Astrocyte of the spinal cord (primary cell): Measurements from ENCODE around the gene KRTAP10-10.

Experiments
- DNase-seq: peaks from one replicate; pipeline ENCODE4 v3.0.0; 2011; ENCODE audit warnings: low read depth, low spot score
- H3K4me3 ChIP-seq: 2 replicates; pipeline ENCODE4 v1.5.1; 2011; ENCODE audit warnings: low read depth, mild to moderate bottlenecking, low read length, moderate library complexity
- in situ Hi-C: cut with HindIII; loops from 2 replicates; pipeline ENCODE4 v1.10.0; 2017; ENCODE audit warnings: low sequenced_read_pairs
- TF ChIP-seq, protein P1 (sequence below): IDR thresholded peaks from 2 replicates; pipeline ENCODE4 v1.5.1; 2012; ENCODE audit warnings: low read depth, mild to moderate bottlenecking, low read length, inconsistent platforms

KRTAP10-10 gene

DNA sequence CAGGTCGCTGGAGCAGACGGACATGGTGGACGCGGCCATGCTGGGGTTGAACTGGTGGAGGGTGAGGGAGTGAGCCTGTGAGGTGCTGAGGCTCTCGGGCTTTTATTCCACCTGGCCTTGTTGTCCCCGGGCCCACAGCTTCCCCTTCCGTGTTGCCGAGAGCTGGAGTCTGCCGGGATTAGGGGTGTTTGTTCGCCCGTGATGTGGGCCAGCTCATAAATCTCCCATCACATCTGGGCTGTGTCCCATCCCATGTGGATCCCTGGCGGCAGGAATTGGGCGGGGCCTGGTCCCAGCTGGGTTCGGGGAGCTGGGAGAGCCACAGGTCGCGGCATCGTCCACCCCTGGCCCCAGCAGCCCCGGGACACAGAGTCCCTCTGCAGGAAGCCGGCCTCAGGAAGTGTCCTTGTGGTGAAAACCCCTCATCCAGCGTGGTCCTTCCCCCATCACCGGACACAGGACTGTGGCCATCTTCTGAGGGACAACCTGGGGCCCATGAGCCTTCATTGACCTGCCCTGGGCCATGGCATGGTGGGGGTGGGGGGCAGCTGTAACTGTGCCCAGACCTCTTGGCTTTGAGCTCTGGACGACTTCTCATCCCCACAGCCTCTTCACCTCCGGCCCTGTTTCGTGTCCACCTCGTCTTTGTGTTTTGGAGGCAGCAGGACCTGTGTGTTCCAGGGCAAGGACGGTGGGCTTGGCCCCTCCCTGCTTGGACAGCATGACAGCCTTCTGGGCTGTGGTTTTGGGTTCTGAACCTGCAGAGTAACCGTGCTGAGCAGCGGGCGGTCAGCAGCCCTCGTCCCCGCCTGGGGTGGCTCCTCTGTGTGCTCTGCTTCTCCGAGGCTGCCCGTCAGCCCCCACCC, 44.5 kb upstream of the KRTAP10-10 start, which contains the start of gene KRTAP10-6:
Gene KRTAP10-6, minus strand, starts transcription at position 60 of the 866 bp plus-strand sequence. Its CDS starts 21 bp downstream, at position 39.
- in situ Hi-C loops: no loop called here
- TF ChIP-seq, protein P1, sequence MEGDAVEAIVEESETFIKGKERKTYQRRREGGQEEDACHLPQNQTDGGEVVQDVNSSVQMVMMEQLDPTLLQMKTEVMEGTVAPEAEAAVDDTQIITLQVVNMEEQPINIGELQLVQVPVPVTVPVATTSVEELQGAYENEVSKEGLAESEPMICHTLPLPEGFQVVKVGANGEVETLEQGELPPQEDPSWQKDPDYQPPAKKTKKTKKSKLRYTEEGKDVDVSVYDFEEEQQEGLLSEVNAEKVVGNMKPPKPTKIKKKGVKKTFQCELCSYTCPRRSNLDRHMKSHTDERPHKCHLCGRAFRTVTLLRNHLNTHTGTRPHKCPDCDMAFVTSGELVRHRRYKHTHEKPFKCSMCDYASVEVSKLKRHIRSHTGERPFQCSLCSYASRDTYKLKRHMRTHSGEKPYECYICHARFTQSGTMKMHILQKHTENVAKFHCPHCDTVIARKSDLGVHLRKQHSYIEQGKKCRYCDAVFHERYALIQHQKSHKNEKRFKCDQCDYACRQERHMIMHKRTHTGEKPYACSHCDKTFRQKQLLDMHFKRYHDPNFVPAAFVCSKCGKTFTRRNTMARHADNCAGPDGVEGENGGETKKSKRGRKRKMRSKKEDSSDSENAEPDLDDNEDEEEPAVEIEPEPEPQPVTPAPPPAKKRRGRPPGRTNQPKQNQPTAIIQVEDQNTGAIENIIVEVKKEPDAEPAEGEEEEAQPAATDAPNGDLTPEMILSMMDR: no peak
- DNase-seq: no peak
- no peak within 1 kb of the TSS for H3K4me3 ChIP-seq

DNA sequence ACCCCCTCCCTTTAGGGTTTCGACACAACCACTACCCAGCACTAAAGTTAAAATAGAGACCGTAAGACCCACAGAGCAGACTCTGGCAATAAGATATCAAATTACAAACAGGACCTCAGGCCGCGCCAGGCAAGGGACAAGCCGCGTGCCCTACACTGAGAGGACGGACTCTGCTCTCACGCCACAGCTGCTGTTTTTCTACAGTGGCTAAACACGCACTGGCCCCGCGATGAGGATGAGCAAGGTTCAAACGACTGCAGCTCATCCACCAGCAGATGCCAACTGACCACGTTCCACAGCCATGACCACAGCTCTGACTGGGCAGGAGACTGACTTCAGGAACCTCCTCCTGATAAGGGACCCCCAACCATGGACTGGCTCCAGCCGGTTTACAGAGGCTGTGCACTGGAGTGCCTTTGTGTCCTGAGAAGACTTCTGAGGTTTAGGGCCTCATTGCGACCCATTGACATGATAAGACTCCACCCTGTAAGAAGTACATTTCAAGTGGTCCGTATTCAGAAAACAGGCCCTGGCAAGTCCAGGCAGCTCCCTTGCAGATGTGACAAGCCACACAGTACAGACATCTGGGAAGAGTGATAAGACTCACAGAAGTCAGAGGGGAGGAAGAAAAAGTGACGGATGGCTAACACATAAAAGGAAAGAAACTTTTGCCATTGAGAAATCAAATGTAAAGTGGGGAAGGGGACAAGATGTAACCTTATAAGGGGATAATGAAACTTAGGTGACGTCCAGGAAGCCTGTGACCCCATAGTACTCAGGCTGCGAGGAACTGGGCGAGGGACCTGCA, 43.4 kb upstream of the KRTAP10-10 start:
- TF ChIP-seq, protein P1: no peak
- H3K4me3 ChIP-seq: no peak overlapping the region
- in situ Hi-C loops: no loop called here
- no peak for DNase-seq

DNA sequence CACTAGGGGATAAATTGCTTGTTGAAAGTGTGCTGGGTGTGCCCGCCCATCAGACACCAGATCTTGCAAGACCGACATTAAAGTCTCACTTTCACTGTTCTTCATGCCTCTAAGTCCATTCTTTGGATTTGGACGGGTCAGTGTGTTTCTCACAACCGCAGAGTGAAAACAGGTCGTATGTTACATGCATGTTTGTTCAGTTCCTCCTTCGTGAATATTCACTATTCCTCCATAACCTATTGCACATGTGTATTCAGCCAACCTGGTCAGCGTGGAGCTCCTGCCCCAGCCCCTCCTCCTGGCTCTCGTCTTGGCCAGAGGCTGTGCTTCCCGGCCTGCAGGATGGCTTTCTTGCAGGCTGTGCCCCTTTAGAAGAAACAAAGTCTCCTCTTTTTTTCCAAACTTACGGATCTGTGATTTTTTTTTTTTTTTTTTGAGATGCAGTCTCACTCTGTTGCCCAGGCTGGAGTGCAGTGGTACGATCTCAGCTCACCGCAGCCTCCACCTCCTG, 42.7 kb upstream of the KRTAP10-10 start:
- in situ Hi-C loops: no loop called here
- no peak for DNase-seq
- H3K4me3 ChIP-seq: no peak overlapping the region
- TF ChIP-seq, protein P1: no peak

DNA sequence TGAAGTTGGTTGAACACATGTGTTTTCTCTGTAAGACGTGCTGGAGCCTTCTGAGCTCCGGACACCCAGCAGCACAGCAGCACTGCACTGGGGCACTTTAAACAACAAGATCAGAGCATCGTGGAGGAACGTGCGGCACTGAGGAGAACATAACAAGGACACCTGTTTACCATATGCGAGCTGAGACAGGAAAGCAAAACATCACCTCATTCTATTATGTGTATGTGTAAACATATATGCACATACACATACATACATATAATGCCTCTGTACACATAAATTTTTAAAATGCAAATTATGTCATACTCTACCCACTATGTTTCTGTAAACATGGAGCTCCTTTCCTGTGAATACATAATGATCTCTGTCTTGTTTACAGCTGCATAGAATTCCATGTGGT, 41.6 kb upstream of the KRTAP10-10 start:
- no peak for DNase-seq
- TF ChIP-seq, protein P1: no peak
- no peak overlapping the region for H3K4me3 ChIP-seq
- in situ Hi-C loops: no loop called here

DNA sequence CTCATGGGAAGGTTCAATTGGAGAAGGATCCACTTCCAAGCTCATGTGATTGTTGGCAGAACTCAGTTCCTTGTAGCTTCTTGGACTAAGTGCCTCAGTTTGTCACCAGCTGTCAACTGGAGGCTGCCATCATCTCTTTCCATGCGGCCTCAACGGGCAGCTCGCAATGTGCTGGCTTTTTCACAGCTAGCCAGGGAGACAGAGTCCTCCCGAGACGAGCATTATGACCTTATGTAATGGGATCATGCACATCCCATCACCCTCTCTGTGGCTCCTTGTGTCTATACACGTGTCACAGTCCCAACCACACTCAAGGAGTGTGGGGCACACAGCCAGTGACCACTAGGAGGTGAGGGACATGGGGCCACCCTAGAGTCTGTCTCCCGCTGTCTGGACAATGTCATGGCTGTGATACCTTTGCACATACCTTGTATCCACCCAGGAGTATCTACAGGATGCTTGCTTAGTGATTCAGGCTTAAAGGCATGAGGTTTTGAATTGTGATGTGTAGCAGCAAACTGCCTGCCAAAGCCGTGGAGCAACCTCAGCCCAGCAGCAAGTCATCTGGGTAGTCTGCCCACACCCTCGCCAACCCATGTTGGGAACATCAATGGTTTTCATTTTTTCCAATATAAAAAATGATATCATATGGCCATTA, 41.0 kb upstream of the KRTAP10-10 start:
- in situ Hi-C loops: no loop called here
- H3K4me3 ChIP-seq: no peak overlapping the region
- DNase-seq: no peak
- TF ChIP-seq, protein P1: no peak

DNA sequence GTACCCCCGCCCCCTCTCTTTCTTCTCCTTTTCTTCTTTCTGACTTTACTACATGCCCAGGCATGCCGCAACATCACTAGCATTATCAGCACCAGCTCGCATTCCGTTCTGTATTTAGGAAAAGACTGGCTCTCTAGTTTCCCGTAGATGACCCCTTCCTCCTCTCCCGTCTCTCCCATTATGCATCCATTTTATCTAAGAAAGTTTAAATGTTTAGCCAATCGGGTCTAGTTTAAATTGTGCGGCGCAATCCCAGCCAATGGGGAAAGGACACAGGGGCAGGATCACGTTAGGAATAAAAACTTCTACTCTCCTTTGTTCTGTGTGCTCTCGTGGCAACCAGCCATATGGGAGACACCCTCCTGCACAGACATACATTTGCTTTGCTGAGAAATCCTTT, 39.1 kb upstream of the KRTAP10-10 start:
- TF ChIP-seq, protein P1: no peak
- in situ Hi-C loops: no loop called here
- no peak overlapping the region for H3K4me3 ChIP-seq
- DNase-seq: no peak
